Heart right ventricle (tissue), 16 donors: ENCODE data around the gene AMER3. TPM values are rescaled to one million over a fixed set of nuclear protein-coding genes. Genes with fewer than 3 reads are reported as not detected.

Experiments
- ATAC-seq, 8 donors: fragments of 200-7000 bp; cut with Tn5 transposase; one replicate each; pipeline ENCODE4 v1.9.1; 2020; ENCODE audit warnings: mild to moderate bottlenecking in 8 of 8, moderate library complexity in 8 of 8, moderate number of reproducible peaks in 1 of 8
- DNase-seq, 2 donors: peaks; one replicate each; pipeline ENCODE4 v3.0.0-alpha.2; 2020
- H3K27ac ChIP-seq, 10 donors: fragments of 200-600 bp; sonication (generic) in 2 of 10; one replicate each; pipeline versions ENCODE4 v1.5.0 to v1.8.0; 2020 to 2022; ENCODE audit warnings: mild to moderate bottlenecking in 3 of 10
- H3K27me3 ChIP-seq, 7 donors: fragments of 200-600 bp; one replicate each; pipeline ENCODE4 v1.8.0; 2021 to 2022; ENCODE audit warnings: mild to moderate bottlenecking in 2 of 7
- H3K36me3 ChIP-seq, 9 donors: fragments of 200-600 bp; sonication (generic) in 1 of 9; one replicate each; pipeline versions ENCODE4 v1.5.0 to v1.8.0; 2020 to 2022; ENCODE audit warnings: mild to moderate bottlenecking in 2 of 9
- H3K4me1 ChIP-seq, 9 donors: fragments of 200-600 bp; sonication (generic) in 1 of 9; one replicate each; pipeline versions ENCODE4 v1.5.0 to v1.8.0; 2020 to 2022; ENCODE audit warnings: mild to moderate bottlenecking in 4 of 9
- H3K4me3 ChIP-seq, 10 donors: fragments of 200-600 bp; sonication (generic) in 2 of 10; one replicate each; pipeline versions ENCODE4 v1.5.0 to v1.8.0; 2020 to 2022; ENCODE audit warnings: mild to moderate bottlenecking in 7 of 10, moderate library complexity in 2 of 10
- H3K9me3 ChIP-seq, 11 donors: fragments of 200-600 bp in 10 of 11; sonication (generic) in 2 of 11; one replicate each; pipeline versions ENCODE4 v1.5.0 to v1.8.0; 2013 to 2022; ENCODE audit warnings: mild to moderate bottlenecking in 2 of 11, control low read depth in 1 of 11, moderate library complexity in 1 of 11
- WGBS, 2 donors: extraction: QIAGEN DNeasy Blood & Tissue Kit; methylation state at CpG; one replicate each; pipeline ENCODE4 v1.1.7; 2013; ENCODE audit warnings: inconsistent platforms in 1 of 2; 5-methylcytosine and 5-hydroxymethylcytosine counted together
- intact Hi-C, 10 donors: fragments of 100-400 bp; cut with DNase I; formaldehyde crosslinking; loops; one replicate each; pipeline versions ENCODE4 v1.11.1 to v1.14.2; 2022
- polyA plus RNA-seq, 2 donors: library from polyadenylated mRNA; stranded (reverse); fragments of 200-250 nt; gene quantifications; one replicate each; pipeline ENCODE4 v1.2.3, GENCODE V29; 2013
- total RNA-seq, 10 donors: library from RNA; stranded (reverse); fragmentation: NEBNext Ultra II Directional in 3 of 10; extraction: Animal tissue kit (Norgen Biotek cat#: 25700) in 3 of 10; gene quantifications; one replicate each; pipeline versions ENCODE4 v1.2.1 to v1.2.4, GENCODE V29; 2021 to 2023
- TF ChIP-seq, protein P1 (sequence below), 9 donors: fragments of 200-600 bp; sonication (generic) in 2 of 9; IDR thresholded peaks; one replicate each; pipeline versions ENCODE4 v1.5.0 to v1.8.0; 2021 to 2022; ENCODE audit warnings: antibody characterized with exemption in 9 of 9, mild to moderate bottlenecking in 5 of 9, moderate library complexity in 1 of 9
- donor health status: Arrhythmogenic right ventricular cardiomyopathy.
- donor health status: ischemic (EF 13 %, LVEDD 7.1; RV severe dilation, severe dysfunction).
- donor health status: healthy with polysubstance abuse.
- donor health status: DM: no; HTN: yes; CAD: no.
- donor health status: DM: no; HTN: no; CAD: no.
- donor health status: ischemic (EF 25% LVEDD 6.9; RV normal size, moderate dysfunction).
- donor health status: ischemic (EF 25% LVEDD 5.7; RV mildly dilated, moderate dysfunction).
- donor health status: healthy.
- donor health status: DM: yes; HTN: yes; CAD: no.
- donor health status: Ischemic cardiomyopathy.
- donor health status: ischemic (EF 35%, LVEDD 5.7; RV mildly dilated, moderate dysfunction).
- donor health status: nonischemic (EF 11% LVEDD 7.7; RV severe dilation, severe dysfunction).
- donor health status: DM: yes; HTN: yes; CAD: no.
- donor health status: PGD.
- donor health status: ischemic (EF 29% LVEDD 5.4; RV normal size, mild dysfunction).
- donor health status: nonischemic (EF 23%, LVEDD 6.1; RV moderate dilation, normal function).

AMER3 gene
- total and polyA plus RNA-seq, 12 donors, result not detected

DNA sequence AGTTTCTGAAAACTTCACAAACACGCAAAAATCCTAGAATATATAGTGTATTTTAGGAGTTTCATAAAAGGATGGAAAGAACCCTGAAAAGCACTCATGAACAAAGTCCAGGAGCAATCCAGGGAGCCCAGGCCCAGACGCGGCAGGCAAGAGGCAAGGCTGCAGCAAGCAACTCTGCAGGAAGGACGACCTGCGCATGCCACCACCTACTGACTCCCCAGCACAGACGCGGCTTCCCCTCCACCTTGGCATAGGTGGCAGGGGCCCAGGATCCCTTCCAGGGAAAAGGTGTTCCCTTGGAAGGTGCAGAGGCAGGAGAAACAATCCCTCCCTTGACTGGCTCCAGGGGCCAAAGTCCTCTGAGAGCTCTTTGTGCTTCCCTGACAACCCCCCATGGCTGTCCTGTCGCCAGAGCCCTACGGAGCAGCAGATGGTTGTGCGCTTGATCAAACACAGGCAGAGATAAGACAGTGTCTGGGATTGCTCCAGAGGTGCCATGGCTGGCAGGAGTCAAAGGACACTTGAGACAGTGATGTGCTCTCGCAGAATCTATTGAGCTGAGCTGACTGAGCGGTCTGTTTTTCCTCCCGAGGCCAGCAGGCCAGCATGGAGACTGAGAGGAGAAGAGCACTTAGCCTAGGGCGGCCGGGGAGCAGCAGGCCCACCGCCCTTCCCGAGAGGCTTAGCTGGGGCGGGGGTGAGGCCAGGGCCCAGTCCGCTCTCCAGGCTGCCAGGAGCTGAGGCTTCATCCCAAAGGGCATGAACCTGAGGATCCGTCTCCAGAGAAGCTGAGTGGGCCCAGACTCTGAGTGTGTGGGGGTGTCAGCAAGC, 10.8 kb upstream of the AMER3 start:
- no peak overlapping the region for H3K27ac ChIP-seq
- WGBS, 2 donors, result 21 to 23% methylated on average over 20 of the region's 20 CpGs
- H3K36me3 ChIP-seq, result no peaks in the 10 kb centered on the region
- TF ChIP-seq, protein P1, sequence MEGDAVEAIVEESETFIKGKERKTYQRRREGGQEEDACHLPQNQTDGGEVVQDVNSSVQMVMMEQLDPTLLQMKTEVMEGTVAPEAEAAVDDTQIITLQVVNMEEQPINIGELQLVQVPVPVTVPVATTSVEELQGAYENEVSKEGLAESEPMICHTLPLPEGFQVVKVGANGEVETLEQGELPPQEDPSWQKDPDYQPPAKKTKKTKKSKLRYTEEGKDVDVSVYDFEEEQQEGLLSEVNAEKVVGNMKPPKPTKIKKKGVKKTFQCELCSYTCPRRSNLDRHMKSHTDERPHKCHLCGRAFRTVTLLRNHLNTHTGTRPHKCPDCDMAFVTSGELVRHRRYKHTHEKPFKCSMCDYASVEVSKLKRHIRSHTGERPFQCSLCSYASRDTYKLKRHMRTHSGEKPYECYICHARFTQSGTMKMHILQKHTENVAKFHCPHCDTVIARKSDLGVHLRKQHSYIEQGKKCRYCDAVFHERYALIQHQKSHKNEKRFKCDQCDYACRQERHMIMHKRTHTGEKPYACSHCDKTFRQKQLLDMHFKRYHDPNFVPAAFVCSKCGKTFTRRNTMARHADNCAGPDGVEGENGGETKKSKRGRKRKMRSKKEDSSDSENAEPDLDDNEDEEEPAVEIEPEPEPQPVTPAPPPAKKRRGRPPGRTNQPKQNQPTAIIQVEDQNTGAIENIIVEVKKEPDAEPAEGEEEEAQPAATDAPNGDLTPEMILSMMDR (IDR thresholded peaks at IDR 0.05), result no peak
- no peak overlapping the region for H3K4me3 ChIP-seq
- no peaks in the 10 kb centered on the region for H3K9me3 ChIP-seq
- DNase-seq, result no peak
- intact Hi-C loops, result no loop called here
- peak in 6 of 8 donors; percentile 28 to 93 (median 84) for ATAC-seq
- H3K27me3 ChIP-seq, result peaks cover 0 to 53% (median 14%) of the 10 kb centered on the region in 7 donors
- H3K4me1 ChIP-seq, result peaks cover 0 to 4% (median 0%) of the 10 kb centered on the region in 9 donors

GRCh38 chr2:130749078-130749477, 6.3 kb upstream of the AMER3 start:
- peaks cover 0 to 33% (median 23%) of the 10 kb centered on the region in 7 donors for H3K27me3 ChIP-seq
- no peak overlapping the region for H3K4me3 ChIP-seq
- WGBS, 2 donors, result 84 to 85% methylated on average over 9 of the region's 9 CpGs
- peaks cover 0 to 4% (median 0%) of the 10 kb centered on the region in 9 donors for H3K4me1 ChIP-seq
- no peak for DNase-seq
- no peaks in the 10 kb centered on the region for H3K9me3 ChIP-seq
- H3K36me3 ChIP-seq, result no peaks in the 10 kb centered on the region
- TF ChIP-seq, protein P1 (IDR thresholded peaks at IDR 0.05), result no peak
- no peak for ATAC-seq
- intact Hi-C loops, result no loop called here
- no peak overlapping the region for H3K27ac ChIP-seq

- Histone ChIP-seq H3K9me3 (no peaks in the 10 kb centered on the region), H3K27ac (no peak overlapping the region), H3K4me1 (peaks cover 0 to under 1% (median 0%) of the 10 kb centered on the region in 9 donors), H3K4me3 (no peak overlapping the region), H3K36me3 (no peaks in the 10 kb centered on the region), H3K27me3 (peaks cover under 1 to 32% (median 23%) of the 10 kb centered on the region in 7 donors)
- WGBS, 2 donors, result 82% methylated on average over 6 of the region's 6 CpGs
- DNase-seq (no peak), ATAC-seq (no peak)
- intact Hi-C loops, result no loop called here
- TF ChIP-seq, protein P1 (IDR thresholded peaks at IDR 0.05), result no peak
Observed at GRCh38 chr2:130749641-130750040, 5.7 kb upstream of the AMER3 start.

DNA sequence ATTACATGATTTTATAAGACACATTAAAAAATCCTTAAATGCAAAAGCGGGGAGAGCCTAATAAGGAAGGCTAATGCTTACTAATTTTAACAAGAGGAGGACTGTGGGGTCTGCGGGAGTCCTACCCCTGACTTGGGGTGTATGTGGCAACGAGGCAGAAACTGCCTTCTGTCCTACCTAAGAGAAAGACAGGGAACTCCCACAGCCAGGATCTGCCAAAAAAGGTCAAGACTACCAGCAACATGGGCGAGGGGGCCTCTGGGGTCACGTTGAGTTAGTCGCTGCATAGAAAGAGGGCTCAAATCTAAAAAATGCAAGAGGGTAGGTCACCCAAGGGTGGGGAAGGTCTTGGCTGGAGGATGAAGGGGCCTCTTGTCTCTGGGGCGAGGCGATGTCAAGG, 529 bp upstream of the AMER3 start:
- Histone ChIP-seq H3K4me3 (no peak overlapping the region), H3K27ac (no peak overlapping the region), H3K27me3 (peaks cover 3 to 72% (median 66%) of the 10 kb centered on the region in 7 donors), H3K4me1 (peaks cover 0 to 9% (median 0%) of the 10 kb centered on the region in 9 donors), H3K36me3 (no peaks in the 10 kb centered on the region), H3K9me3 (no peaks in the 10 kb centered on the region)
- ATAC-seq (no peak), DNase-seq (no peak)
- intact Hi-C loops, result no loop called here
- WGBS, 2 donors, result 30 to 36% methylated on average over 8 of the region's 8 CpGs
- TF ChIP-seq, protein P1 (IDR thresholded peaks at IDR 0.05), result no peak
